Panc1 (cell line): ENCODE measurements around the gene SIX3. TPM values are rescaled to one million over a fixed set of nuclear protein-coding genes. Genes with fewer than 3 reads are reported as not detected.

Source experiments
- ATAC-seq: fragments of 200-7000 bp; cut with Tn5 transposase; 2 replicates; pipeline ENCODE4 v1.9.1; 2020; ENCODE audit warnings: mild to moderate bottlenecking, moderate library complexity
- BruUV-seq: library from RNA; stranded (reverse); fragments of 400-500 nt; replicated peaks from 2 replicates; lab custom pipeline; 2021; lab: Mats Ljungman, UMichigan
- CTCF ChIA-PET: fragments of 300-600 bp; sonication (Branson Sonifier 250); formaldehyde crosslinking; loops from one replicate; lab custom pipeline; 2022; ENCODE audit warnings: antibody characterized with exemption; lab: Charles Lee
- POLR2A ChIA-PET: fragments of 300-600 bp; sonication (Branson Sonifier 250); formaldehyde crosslinking; loops from one replicate; lab custom pipeline; 2022; ENCODE audit warnings: antibody characterized with exemption; lab: Charles Lee
- DNase-seq: peaks from one replicate; pipeline ENCODE4 v3.0.0-alpha.2; 2010; ENCODE audit warnings: low read depth, low spot score
- H3K27ac ChIP-seq: 2 replicates; pipeline ENCODE4 v1.5.1; 2011; ENCODE audit warnings: mild to moderate bottlenecking, low read length, inconsistent platforms
- H3K27me3 ChIP-seq: fragments of 200-500 bp; sonication (Bioruptor generic); 2 replicates; pipeline ENCODE4 v1.6.0; 2014; ENCODE audit warnings: low read length, inconsistent platforms; ENCODE audit not compliant: control insufficient read depth, insufficient read depth
- H3K36me3 ChIP-seq: fragments of 200-500 bp; sonication (Bioruptor generic); 2 replicates; pipeline ENCODE4 v1.5.1; 2014; ENCODE audit warnings: inconsistent platforms, mild to moderate bottlenecking, low read length, moderate library complexity; ENCODE audit not compliant: control insufficient read depth, insufficient read depth
- H3K4me1 ChIP-seq: 2 replicates; pipeline ENCODE4 v1.5.1; 2011; ENCODE audit warnings: inconsistent platforms, mild to moderate bottlenecking, low read length, moderate library complexity; ENCODE audit not compliant: control insufficient read depth, insufficient read depth
- H3K4me3 ChIP-seq, 2 experiments: 2 replicates each; pipeline ENCODE4 v1.5.1; 2011 to 2012; ENCODE audit warnings: low read depth in 2 of 2, low read length in 2 of 2, mild to moderate bottlenecking in 2 of 2, inconsistent platforms in 1 of 2, moderate library complexity in 1 of 2
- H3K9me3 ChIP-seq: fragments of 200-500 bp; sonication (Bioruptor generic); 2 replicates; pipeline ENCODE4 v1.5.1; 2014; ENCODE audit warnings: low read depth, mild to moderate bottlenecking, inconsistent platforms, low read length, moderate library complexity; ENCODE audit not compliant: control insufficient read depth, insufficient read depth
- CTCF ChIP-seq: fragments of 450-650 bp; IDR thresholded peaks from 2 replicates; pipeline ENCODE4 v1.5.1; 2017; ENCODE audit warnings: mild to moderate bottlenecking
- POLR2AphosphoS5 ChIP-seq: IDR thresholded peaks from 2 replicates; pipeline ENCODE4 v1.6.1; 2012; ENCODE audit warnings: mild to moderate bottlenecking, low read depth, low read length, moderate library complexity
- SIN3A ChIP-seq: IDR thresholded peaks from 2 replicates; pipeline ENCODE4 v1.6.1; 2012; ENCODE audit warnings: low read depth, mild to moderate bottlenecking, low read length, moderate library complexity, borderline replicate concordance; ENCODE audit not compliant: insufficient read depth
- TCF7L2 ChIP-seq: IDR thresholded peaks from 2 replicates; pipeline ENCODE4 v1.6.1; 2011; ENCODE audit warnings: mild to moderate bottlenecking, low read depth, low read length, inconsistent platforms
- in situ Hi-C: cut with HindIII; loops from 2 replicates; pipeline ENCODE4 v1.10.0; 2016; ENCODE audit warnings: low sequenced_read_pairs, low pct_unique_long_range_greater_than_20kb
- intact Hi-C: fragments of 100-400 bp; cut with micrococcal nuclease; formaldehyde crosslinking; loops from one replicate; pipeline ENCODE4 v1.10.0; 2022; ENCODE audit not compliant: unreplicated experiment
- total RNA-seq: library from RNA; stranded (reverse); gene quantifications from one replicate; pipeline ENCODE4 v1.2.1, GENCODE V29; 2021; ENCODE audit not compliant: unreplicated experiment
- TF ChIP-seq, protein P1 (sequence below), 2 experiments: IDR thresholded peaks; 2 replicates each; pipeline ENCODE4 v1.6.1; 2011 to 2012; ENCODE audit warnings: low read depth in 2 of 2, control low read depth in 1 of 2, low read length in 1 of 2, mild to moderate bottlenecking in 1 of 2, moderate library complexity in 1 of 2; ENCODE audit not compliant: insufficient read depth in 1 of 2

SIX3 gene
- total RNA-seq, 1 experiment from 2014 or later = 0.21 TPM

GRCh38 chr2:44948565-44949328 is 7.2 kb downstream of the SIX3 start:
- Histone ChIP-seq H3K9me3 (no peaks in the 10 kb centered on the region), H3K4me3 (no peak overlapping the region), H3K27ac (no peak overlapping the region), H3K36me3 (no peaks in the 10 kb centered on the region), H3K27me3 (no peaks in the 10 kb centered on the region; the same call in 1 of the 2 replicates), H3K4me1 (no peaks in the 10 kb centered on the region)
- ATAC-seq (no peak), DNase-seq (no peak)
- in situ Hi-C loops (no loop called here), intact Hi-C loops (no loop called here)
- ChIA-PET POLR2A (no interaction called here), CTCF (no interaction called here)
- TF ChIP-seq SIN3A = no peak
- no peak for TF ChIP-seq CTCF
- TF ChIP-seq, protein P1, sequence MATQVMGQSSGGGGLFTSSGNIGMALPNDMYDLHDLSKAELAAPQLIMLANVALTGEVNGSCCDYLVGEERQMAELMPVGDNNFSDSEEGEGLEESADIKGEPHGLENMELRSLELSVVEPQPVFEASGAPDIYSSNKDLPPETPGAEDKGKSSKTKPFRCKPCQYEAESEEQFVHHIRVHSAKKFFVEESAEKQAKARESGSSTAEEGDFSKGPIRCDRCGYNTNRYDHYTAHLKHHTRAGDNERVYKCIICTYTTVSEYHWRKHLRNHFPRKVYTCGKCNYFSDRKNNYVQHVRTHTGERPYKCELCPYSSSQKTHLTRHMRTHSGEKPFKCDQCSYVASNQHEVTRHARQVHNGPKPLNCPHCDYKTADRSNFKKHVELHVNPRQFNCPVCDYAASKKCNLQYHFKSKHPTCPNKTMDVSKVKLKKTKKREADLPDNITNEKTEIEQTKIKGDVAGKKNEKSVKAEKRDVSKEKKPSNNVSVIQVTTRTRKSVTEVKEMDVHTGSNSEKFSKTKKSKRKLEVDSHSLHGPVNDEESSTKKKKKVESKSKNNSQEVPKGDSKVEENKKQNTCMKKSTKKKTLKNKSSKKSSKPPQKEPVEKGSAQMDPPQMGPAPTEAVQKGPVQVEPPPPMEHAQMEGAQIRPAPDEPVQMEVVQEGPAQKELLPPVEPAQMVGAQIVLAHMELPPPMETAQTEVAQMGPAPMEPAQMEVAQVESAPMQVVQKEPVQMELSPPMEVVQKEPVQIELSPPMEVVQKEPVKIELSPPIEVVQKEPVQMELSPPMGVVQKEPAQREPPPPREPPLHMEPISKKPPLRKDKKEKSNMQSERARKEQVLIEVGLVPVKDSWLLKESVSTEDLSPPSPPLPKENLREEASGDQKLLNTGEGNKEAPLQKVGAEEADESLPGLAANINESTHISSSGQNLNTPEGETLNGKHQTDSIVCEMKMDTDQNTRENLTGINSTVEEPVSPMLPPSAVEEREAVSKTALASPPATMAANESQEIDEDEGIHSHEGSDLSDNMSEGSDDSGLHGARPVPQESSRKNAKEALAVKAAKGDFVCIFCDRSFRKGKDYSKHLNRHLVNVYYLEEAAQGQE (IDR thresholded peaks at IDR 0.05; ENCODE audit: insufficient read depth in 1 of 2, low read depth in 2 of 2, low read length in 1 of 2) = no peak
- no peak for TF ChIP-seq POLR2AphosphoS5
- no peak for TF ChIP-seq TCF7L2
- no TSS peak for BruUV-seq

- POLR2A ChIA-PET = no interaction called here
These were observed 8.0 kb downstream of the SIX3 start for GRCh38 chr2:44949329-44950151.

More at GRCh38 chr2:44949329-44950151, 8.0 kb downstream of the SIX3 start:
- ATAC-seq (no peak), DNase-seq (no peak)
- intact Hi-C loops = loop anchor here (10.0 kb wide), 2 partner anchors 705 to 905 kb away; no protein-coding TSS in a partner anchor
- BruUV-seq = no TSS peak
- Histone ChIP-seq H3K9me3 (no peaks in the 10 kb centered on the region), H3K36me3 (no peaks in the 10 kb centered on the region), H3K27ac (no peak overlapping the region), H3K4me3 (no peak overlapping the region), H3K27me3 (no peaks in the 10 kb centered on the region; the same call in 1 of the 2 replicates), H3K4me1 (no peaks in the 10 kb centered on the region)
- in situ Hi-C loops = no loop called here
- CTCF ChIA-PET = interaction anchor here (0.8 kb wide), 1 partner anchor 470 kb away, joined by 5 read pairs; no protein-coding TSS in a partner anchor
- TF ChIP-seq SIN3A = no peak
- TF ChIP-seq, protein P1 (IDR thresholded peaks at IDR 0.05; ENCODE audit: insufficient read depth in 1 of 2, low read depth in 2 of 2, low read length in 1 of 2) = no peak
- no peak for TF ChIP-seq CTCF
- TF ChIP-seq POLR2AphosphoS5 = no peak
